EL (cell line): Measurements from ENCODE around the gene PHTF1.

Source experiments
- DNase-seq: peaks from one replicate; pipeline ENCODE4 v3.0.0-alpha.2; 2016

The PHTF1 gene

GRCh38 chr1:113759333-113760101, at the start of gene PHTF1:
Gene PHTF1, minus strand, starts transcription at chr1:113759486. Its CDS starts 783 bp downstream, at chr1:113758703.
- DNase-seq: peak; percentile 87

DNA sequence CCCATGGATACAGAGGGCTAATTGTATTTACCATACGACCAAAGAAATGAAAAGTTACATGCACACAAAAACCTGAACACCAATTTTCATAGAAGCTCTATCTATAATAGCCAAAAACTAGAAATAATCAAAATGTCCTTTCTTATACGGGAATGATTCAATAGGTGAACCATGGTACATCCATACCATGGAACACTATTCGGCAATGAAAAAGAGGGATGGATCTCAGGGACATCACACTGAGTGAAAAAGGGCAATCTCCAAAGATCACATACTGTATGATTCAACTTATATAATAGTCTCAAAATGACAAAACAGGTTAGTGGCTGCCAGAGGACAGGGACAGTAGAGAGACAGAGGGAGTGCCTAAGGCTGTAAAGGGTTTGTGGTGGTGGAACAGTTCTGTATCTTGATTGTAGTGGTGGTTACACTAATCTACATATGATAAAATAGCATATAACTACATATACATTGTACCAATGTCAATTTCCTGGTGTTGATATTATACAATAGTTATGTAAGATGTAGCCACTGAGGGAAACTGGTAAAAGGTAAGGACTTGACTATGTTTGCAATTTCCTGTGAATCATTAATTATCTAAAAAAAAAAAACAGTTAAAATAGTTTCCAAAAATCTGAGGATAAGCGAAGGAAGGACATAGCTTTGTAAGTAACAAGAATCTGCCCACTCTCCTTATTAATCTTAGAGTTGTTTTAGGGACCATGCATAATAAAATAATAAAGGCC, 49.3 kb upstream of the PHTF1 start:
- DNase-seq: peak; percentile 19

DNA sequence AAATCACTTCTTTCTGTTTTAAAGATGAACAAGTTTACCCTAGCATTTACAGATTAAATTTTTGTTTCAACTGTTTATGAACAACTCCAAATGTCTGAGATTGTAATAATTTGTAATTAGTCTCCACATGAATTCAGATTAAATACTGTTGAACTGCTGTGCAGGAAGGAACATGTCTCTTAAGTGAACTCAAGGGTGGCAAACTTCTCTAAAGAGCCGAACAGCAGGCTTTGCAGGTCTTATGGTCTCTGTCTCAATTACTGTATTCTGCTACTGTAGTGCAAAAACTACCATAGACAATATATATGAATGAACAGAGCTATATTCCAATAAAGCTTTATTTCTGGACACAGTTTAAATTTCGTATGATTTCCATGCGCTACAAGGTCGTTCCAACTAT, 46.4 kb upstream of the PHTF1 start:
- no peak for DNase-seq

GRCh38 chr1:113805256-113805531, 45.9 kb upstream of the PHTF1 start:
- DNase-seq: no peak

GRCh38 chr1:113804421-113805255, 45.4 kb upstream of the PHTF1 start:
- peak; percentile 74 for DNase-seq

DNA sequence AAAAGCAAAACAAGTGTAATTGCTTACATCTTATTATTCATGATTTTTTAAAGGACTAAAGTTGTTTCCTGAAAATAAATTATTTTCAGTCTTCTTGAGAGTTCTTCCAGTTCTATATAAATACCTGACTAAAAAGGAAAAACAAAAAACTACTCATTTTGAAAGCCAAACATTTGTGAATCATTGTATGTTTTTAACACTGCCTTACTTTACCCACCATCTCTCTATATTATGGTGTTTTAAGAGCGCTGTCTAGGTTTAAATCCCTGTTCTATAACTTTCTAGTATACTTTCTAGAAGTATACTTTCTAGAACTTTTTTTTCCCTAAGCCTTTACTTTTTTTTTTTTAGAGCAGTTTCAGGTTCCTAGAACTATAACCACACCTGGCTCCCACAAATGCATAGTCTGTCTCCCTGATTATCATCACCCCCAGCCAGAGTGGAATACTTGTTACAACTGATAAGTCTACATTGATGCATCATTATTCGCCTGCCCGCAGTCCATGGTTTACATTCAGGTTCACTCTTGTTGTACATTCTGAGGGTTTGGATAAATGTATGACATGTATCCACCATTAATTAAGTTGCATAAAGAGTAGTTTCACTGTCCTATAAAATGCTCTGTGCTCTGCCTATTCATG, 43.2 kb upstream of the PHTF1 start:
- DNase-seq: no peak

DNA sequence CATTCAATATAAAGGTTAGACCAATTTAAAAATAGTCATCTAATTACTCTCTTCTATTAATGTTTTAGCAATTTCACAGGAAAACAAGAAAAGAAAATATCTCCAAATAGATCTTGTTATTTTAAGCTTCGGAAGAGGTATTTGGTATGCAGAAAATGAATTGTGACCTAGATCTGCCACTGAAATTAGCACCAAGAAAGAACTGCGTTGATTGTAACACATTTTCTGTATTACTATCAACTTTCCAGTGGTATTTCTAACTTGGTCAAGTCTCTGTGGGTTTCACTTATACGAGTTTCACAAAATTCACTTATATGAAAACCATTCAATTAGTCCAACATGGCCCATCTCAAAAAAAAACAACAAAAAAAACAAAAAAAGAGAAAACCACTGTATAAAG, 41.2 kb upstream of the PHTF1 start:
- DNase-seq: no peak

GRCh38 chr1:113797472-113797871, 38.2 kb upstream of the PHTF1 start:
- DNase-seq: no peak

- no peak for DNase-seq
These were observed 34.9 kb upstream of the PHTF1 start for GRCh38 chr1:113793878-113794834.

DNA sequence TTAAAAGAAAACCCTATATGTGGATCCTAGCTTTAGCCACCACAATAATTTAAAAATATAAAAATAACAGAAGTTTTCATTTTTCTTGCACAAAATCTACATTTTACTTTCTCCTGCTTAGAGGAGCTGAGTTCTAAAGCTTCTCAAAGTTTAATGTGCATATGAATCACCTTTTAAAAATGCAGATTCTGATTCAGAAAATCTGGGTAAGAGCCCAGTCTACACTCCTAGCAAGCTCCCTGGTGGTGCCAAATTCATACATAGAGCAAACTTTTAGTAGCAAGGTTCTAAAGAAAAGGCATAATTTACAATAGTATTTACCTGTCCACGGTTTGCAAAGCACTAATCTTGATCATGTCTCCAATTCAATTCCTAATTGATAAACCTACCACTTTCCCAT, 33.7 kb upstream of the PHTF1 start:
- peak; percentile 71 for DNase-seq

- DNase-seq: no peak
These were observed 33.2 kb upstream of the PHTF1 start for GRCh38 chr1:113792471-113792870.

DNA sequence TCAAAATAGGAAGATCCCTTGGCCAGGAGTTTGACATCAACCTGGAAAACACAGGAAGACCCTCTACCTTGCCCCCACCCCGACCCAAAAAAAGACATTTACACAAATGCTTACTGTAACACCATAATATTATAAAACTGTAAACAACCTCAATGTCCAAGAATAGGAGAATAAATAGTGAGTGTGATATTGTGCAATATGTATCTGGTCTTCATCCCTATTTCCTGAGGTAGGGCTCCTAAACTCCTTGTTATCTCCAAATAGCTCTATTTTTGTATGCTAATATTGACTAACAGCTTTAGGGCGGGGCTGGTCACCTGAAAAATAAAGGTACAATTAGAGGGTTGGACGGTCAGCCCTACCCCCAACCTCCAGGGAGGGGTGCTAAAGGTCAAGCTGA, 29.5 kb upstream of the PHTF1 start:
- no peak for DNase-seq

GRCh38 chr1:113787663-113788062, 28.4 kb upstream of the PHTF1 start:
- DNase-seq: no peak

- DNase-seq: no peak
These were observed 26.8 kb upstream of the PHTF1 start for GRCh38 chr1:113786069-113786468.

- no peak for DNase-seq
These were observed 25.0 kb upstream of the PHTF1 start for GRCh38 chr1:113784104-113784779.

GRCh38 chr1:113783254-113784103, 24.2 kb upstream of the PHTF1 start:
- DNase-seq: peak; percentile 30

DNA sequence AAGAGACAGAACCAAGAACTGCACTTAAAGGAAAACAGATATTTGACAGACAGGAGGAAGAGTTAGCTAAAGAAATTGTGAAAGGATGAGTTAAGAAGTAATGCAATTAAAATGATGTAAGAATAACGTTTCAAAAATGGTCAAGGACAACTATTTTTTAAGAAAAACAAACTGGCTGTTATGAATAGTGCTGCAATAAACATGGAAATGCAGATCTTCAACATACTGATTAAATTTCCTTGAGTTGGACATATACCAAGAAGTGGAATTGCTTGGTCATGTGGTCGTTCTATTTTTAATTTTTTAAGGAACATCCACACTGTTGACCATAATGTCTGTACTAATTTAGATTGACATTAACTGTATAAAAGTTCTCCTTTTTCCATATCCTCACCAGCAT, 23.1 kb upstream of the PHTF1 start:
- no peak for DNase-seq

- DNase-seq: no peak
These were observed 21.3 kb upstream of the PHTF1 start for GRCh38 chr1:113780374-113781146.

DNA sequence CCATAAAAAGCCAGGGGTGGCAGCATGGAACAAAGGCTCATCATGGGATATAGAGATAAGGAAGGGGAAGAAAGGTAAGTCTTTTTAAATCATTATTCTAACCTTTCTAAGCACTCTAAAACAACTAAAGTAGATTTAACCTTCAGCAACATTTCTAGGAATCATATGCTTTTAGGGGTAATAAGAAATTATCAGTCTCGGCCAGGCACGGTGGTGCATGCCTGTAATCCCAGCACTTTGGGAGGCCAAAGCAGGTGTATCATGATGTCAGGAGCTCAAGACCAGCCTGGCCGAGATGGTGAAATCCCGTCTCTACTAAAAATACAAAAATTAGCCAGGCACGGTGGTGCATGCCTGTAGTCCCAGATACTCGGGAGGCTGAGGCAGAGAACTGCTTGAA, 20.3 kb upstream of the PHTF1 start:
- DNase-seq: no peak

DNA sequence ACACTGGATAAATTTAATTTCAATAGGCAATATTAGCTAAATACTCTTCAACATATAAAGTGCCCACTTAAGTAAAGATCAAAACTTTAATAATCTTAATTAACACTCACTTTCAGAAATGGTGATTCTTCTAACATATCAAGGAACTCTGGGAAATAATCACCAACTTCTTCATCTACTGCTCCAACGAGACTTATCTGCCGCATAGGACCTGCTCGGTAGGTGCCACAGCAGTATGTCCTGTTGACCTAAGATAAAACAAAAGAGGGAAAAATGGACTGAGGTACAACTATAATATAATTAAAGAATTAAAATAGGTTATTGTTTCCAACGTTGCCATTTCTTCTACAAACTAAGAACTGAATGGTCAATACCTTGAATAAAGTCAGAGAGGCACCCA, 18.3 kb upstream of the PHTF1 start:
- no peak for DNase-seq
